Body of pancreas (tissue), 4 donors: ENCODE results near the gene JAML. TPM values are rescaled to one million over a fixed set of nuclear protein-coding genes. Genes with fewer than 3 reads are reported as not detected.

Experiments used
- ATAC-seq: fragments of 150-250 bp; one replicate; pipeline ENCODE4 v1.9.1; 2016
- DNase-seq, 4 donors: peaks; one replicate each; pipeline ENCODE4 v3.0.0-alpha.2; 2019
- H3K27ac ChIP-seq, 4 donors: fragments of 200-600 bp; sonication (generic); 1 replicate in 3 of 4; 2 replicates in 1 of 4; pipeline versions ENCODE4 v1.5.1 to v1.6.1; 2016 to 2019; ENCODE audit warnings: mild to moderate bottlenecking in 1 of 4, mixed read lengths in 1 of 4, moderate library complexity in 1 of 4
- H3K27me3 ChIP-seq, 2 donors: fragments of 200-600 bp; sonication (generic); one replicate each; pipeline ENCODE4 v1.6.0; 2016; ENCODE audit warnings: mild to moderate bottlenecking in 1 of 2
- H3K36me3 ChIP-seq, 2 donors: fragments of 200-600 bp; sonication (generic); replicated peaks in 1 of 2; 2 replicates each; pipeline ENCODE4 v1.5.1; 2016; ENCODE audit warnings: low read depth in 2 of 2; ENCODE audit not compliant: insufficient read depth in 1 of 2
- H3K4me1 ChIP-seq: fragments of 200-600 bp; sonication (generic); one replicate; pipeline ENCODE4 v1.6.0; 2016
- H3K4me3 ChIP-seq, 2 donors: fragments of 200-600 bp; sonication (generic); 1 replicate in 1 of 2; 2 replicates in 1 of 2; pipeline ENCODE4 v1.5.1; 2016 to 2019
- H3K9me3 ChIP-seq, 3 donors: fragments of 200-600 bp; sonication (generic); 1 replicate in 2 of 3; 2 replicates in 1 of 3; pipeline ENCODE4 v1.5.1; 2016
- POLR2A ChIP-seq, 3 donors: fragments of 450-650 bp; IDR thresholded peaks; one replicate each; pipeline ENCODE4 v1.6.1; 2016; ENCODE audit warnings: antibody characterized with exemption in 3 of 3, mild to moderate bottlenecking in 2 of 3
- WGBS, 2 donors: methylation state at CpG; one replicate each; pipeline ENCODE4 v1.1.5; 2017; 5-methylcytosine and 5-hydroxymethylcytosine counted together
- intact Hi-C: fragments of 100-400 bp; cut with DNase I; formaldehyde crosslinking; loops from one replicate; pipeline ENCODE4 v1.15.1; 2023
- total RNA-seq, 2 donors: library from RNA; depleted of rRNA; stranded (reverse); fragments of >200 nt; gene quantifications; one replicate each; pipeline ENCODE4 v1.1.0, GENCODE V29; 2016
- TF ChIP-seq, protein P1 (sequence below), 7 experiments: fragments of 450-650 bp in 4 of 7; fragments of 200-600 bp in 3 of 7; sonication (generic) in 3 of 7; IDR thresholded peaks; one replicate each; pipeline ENCODE4 v1.5.1; 2016 to 2019; ENCODE audit warnings: antibody characterized with exemption in 7 of 7

JAML gene
- total RNA-seq, 2 donors from 2014 or later: 0.99 to 4.9 TPM

DNA sequence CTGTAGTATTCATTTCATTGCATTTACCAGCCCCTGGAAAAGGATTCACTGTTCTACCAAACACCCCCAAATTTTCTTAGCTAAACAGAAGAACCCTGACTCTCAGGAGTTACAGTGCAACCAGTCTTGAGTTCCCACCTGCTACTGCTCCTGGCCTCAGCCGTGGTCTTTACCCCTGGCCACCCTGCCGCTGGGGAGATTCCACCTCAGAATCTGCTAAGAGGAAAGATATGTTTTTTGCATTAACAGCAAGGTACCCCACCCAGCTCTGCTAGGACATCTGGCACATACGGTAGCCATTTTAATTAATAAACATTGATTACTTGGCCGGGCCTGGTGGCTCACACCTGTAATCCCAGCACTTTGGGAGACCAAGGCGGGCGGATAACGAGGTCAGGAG is 9.0 kb downstream of the JAML start:
- TF ChIP-seq, protein P1, sequence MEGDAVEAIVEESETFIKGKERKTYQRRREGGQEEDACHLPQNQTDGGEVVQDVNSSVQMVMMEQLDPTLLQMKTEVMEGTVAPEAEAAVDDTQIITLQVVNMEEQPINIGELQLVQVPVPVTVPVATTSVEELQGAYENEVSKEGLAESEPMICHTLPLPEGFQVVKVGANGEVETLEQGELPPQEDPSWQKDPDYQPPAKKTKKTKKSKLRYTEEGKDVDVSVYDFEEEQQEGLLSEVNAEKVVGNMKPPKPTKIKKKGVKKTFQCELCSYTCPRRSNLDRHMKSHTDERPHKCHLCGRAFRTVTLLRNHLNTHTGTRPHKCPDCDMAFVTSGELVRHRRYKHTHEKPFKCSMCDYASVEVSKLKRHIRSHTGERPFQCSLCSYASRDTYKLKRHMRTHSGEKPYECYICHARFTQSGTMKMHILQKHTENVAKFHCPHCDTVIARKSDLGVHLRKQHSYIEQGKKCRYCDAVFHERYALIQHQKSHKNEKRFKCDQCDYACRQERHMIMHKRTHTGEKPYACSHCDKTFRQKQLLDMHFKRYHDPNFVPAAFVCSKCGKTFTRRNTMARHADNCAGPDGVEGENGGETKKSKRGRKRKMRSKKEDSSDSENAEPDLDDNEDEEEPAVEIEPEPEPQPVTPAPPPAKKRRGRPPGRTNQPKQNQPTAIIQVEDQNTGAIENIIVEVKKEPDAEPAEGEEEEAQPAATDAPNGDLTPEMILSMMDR (IDR thresholded peaks at IDR 0.05): no peak
- TF ChIP-seq POLR2A (IDR thresholded peaks at IDR 0.05): no peak
- intact Hi-C loops: no loop called here
- H3K27ac ChIP-seq: no peak overlapping the region
- H3K27me3 ChIP-seq: no peaks in the 10 kb centered on the region
- no peaks in the 10 kb centered on the region for H3K4me1 ChIP-seq
- DNase-seq (no peak), ATAC-seq (no peak)
- H3K9me3 ChIP-seq: no peaks in the 10 kb centered on the region
- no peaks in the 10 kb centered on the region for H3K36me3 ChIP-seq
- H3K4me3 ChIP-seq: no peak overlapping the region
- WGBS, 2 donors: 88 to 89% methylated on average over 7 of the region's 7 CpGs

DNA sequence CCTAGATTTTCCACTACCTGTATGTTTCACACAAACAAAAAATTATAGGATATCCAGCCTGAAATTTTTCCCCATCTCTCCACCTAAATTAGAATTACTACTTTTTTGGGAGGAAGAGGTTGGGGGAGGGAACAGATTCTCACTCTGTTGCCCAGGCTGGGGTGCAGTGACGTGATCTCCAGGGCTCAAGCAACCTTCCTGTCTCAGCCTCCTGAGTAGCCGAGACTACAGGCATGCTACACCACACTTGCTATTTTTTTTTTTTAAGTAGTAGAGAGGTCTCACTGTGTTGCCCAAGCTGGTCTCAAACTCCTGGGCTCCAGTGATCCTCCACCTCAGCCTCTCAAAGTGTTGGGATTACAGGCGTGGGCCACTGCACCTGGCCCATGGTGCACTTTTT is 9.5 kb downstream of the JAML start:
- 67 to 72% methylated on average over 3 of the region's 3 CpGs for WGBS, 2 donors
- H3K27me3 ChIP-seq: no peaks in the 10 kb centered on the region
- ATAC-seq (no peak), DNase-seq (no peak)
- no peak for TF ChIP-seq POLR2A (IDR thresholded peaks at IDR 0.05)
- TF ChIP-seq, protein P1 (IDR thresholded peaks at IDR 0.05): no peak
- no peak overlapping the region for H3K4me3 ChIP-seq
- no peak overlapping the region for H3K27ac ChIP-seq
- H3K4me1 ChIP-seq: no peaks in the 10 kb centered on the region
- H3K9me3 ChIP-seq: no peaks in the 10 kb centered on the region
- no peaks in the 10 kb centered on the region for H3K36me3 ChIP-seq
- intact Hi-C loops: no loop called here

DNA sequence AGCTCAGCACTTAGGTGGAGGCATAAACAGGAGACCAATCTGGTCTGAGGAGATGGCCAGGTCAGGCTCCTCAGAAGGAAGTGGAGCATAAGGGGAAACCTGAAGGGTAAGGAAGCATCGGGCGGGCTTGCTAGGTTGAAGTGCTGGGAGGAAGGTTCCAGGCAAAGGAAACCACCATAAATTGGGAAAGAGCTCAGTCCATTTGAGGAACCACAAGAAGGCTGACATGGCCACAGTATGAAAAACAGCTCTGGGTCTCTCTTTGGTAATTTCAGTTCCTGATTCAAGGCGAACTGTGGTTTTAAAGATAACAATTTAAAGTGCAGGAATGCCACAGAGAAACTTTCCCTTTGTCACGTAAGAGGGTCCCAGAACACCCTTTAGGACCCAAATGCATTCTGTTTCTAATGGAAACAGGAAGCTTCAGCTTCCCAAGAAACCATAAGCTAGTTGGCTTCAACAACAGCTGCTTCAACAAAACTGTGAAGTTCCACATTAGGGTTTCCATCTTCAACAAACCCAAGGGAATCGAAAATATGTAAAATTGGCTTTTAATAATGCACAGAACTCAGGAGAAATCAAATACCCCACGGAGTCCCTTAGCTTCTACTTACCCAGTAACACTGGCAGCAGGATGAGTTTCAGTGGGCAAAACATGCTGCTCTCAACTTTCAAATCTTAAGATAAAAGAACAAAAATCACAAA is 10.4 kb downstream of the JAML start:
- H3K9me3 ChIP-seq: no peaks in the 10 kb centered on the region
- intact Hi-C loops: no loop called here
- 69% methylated on average over 6 of the region's 6 CpGs for WGBS, 2 donors
- H3K27ac ChIP-seq: no peak overlapping the region
- DNase-seq: peak in 1 of 4 donors; percentile 53
- TF ChIP-seq, protein P1 (IDR thresholded peaks at IDR 0.05): no peak
- no peak for TF ChIP-seq POLR2A (IDR thresholded peaks at IDR 0.05)
- H3K36me3 ChIP-seq: no peaks in the 10 kb centered on the region
- no peaks in the 10 kb centered on the region for H3K27me3 ChIP-seq
- H3K4me1 ChIP-seq: no peaks in the 10 kb centered on the region
- no peak for ATAC-seq
- no peak overlapping the region for H3K4me3 ChIP-seq

DNA sequence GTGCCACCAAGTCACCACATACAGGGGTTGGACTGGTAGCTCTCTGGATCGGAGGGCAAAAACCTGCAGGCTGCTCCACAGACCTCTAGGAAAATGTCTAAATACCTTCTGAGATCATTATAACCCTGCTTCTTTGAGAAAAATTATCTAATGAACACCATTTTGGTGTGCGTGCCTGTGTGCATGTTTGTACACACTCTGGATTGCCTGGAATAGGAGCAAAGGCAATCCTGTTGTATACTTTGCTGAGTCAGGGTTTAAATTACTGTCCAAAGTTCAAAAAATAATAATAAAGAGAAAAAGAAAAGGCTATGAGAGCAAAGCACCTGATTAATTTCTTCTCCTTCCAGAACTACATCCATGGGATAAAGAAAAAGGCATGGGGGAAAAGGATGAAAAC is 11.0 kb downstream of the JAML start:
- Histone ChIP-seq H3K36me3 (no peaks in the 10 kb centered on the region), H3K27me3 (no peaks in the 10 kb centered on the region), H3K27ac (no peak overlapping the region), H3K4me3 (no peak overlapping the region), H3K9me3 (no peaks in the 10 kb centered on the region), H3K4me1 (no peaks in the 10 kb centered on the region)
- no peak for ATAC-seq
- no peak for DNase-seq
- no peak for TF ChIP-seq POLR2A (IDR thresholded peaks at IDR 0.05)
- TF ChIP-seq, protein P1 (IDR thresholded peaks at IDR 0.05): no peak
- 70 to 71% methylated on average over 2 of the region's 2 CpGs for WGBS, 2 donors
- intact Hi-C loops: no loop called here

DNA sequence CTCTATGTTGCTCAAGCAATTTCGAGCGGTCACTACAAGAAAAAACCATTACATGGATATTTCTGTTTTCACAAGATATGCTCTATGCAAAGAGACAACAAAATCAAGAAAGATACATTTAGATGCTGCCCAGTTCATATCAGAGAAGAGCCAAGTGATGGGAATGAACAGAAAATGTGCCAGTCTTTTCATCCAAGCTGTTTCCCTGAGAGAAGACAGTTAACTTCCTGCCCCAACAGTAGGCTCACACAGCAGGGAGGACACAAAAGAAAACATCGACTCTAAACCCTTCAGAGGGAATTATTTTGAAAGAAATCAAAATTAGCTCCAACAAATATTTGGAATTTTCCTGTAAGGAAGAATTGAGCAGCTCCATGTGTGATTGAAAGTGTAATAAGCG is 11.6 kb downstream of the JAML start:
- TF ChIP-seq, protein P1 (IDR thresholded peaks at IDR 0.05): no peak
- no peak for TF ChIP-seq POLR2A (IDR thresholded peaks at IDR 0.05)
- intact Hi-C loops: no loop called here
- no peak overlapping the region for H3K27ac ChIP-seq
- 79 to 82% methylated on average over 4 of the region's 4 CpGs for WGBS, 2 donors
- ATAC-seq: no peak
- H3K9me3 ChIP-seq: no peaks in the 10 kb centered on the region
- H3K27me3 ChIP-seq: no peaks in the 10 kb centered on the region
- no peak for DNase-seq
- H3K4me3 ChIP-seq: no peak overlapping the region
- H3K36me3 ChIP-seq: no peaks in the 10 kb centered on the region
- no peaks in the 10 kb centered on the region for H3K4me1 ChIP-seq
